Nephron progenitor cell (in vitro differentiated cells): Measurements from ENCODE around the gene NUDT6.

ENCODE experiments used
- DNase-seq: peaks from one replicate; pipeline ENCODE4 v3.0.0; 2021
- H3K27ac Mint-ChIP-seq: 2 replicates; pipeline ENCODE4 v1.8.0; 2021; ENCODE audit warnings: mild to moderate bottlenecking, moderate library complexity, mixed read lengths
- H3K27me3 Mint-ChIP-seq: 2 replicates; pipeline ENCODE4 v1.8.0; 2021; ENCODE audit warnings: mild to moderate bottlenecking, low read depth, mixed read lengths; ENCODE audit not compliant: poor library complexity
- H3K36me3 Mint-ChIP-seq: 2 replicates; pipeline ENCODE4 v1.8.0; 2021; ENCODE audit warnings: low read depth, mixed read lengths
- H3K4me1 Mint-ChIP-seq: 2 replicates; pipeline ENCODE4 v1.8.0; 2021; ENCODE audit warnings: mixed read lengths
- H3K4me3 Mint-ChIP-seq: 2 replicates; pipeline ENCODE4 v1.8.0; 2021; ENCODE audit warnings: mild to moderate bottlenecking, moderate library complexity, mixed read lengths
- H3K9me3 Mint-ChIP-seq: 2 replicates; pipeline ENCODE4 v1.8.0; 2021; ENCODE audit warnings: mild to moderate bottlenecking, moderate library complexity, mixed read lengths
- CTCF ChIP-seq: fragments of 200-600 bp; sonication (generic); IDR thresholded peaks from 2 replicates; pipeline ENCODE4 v1.5.0; 2021; ENCODE audit warnings: antibody characterized with exemption

Gene NUDT6

GRCh38 chr4:122895336-122895995 lies 26.9 kb downstream of the NUDT6 start:
- TF ChIP-seq CTCF: no peak
- DNase-seq: no peak
- H3K9me3 Mint-ChIP-seq: no peaks in the 10 kb centered on the region
- no peaks in the 10 kb centered on the region for H3K27me3 Mint-ChIP-seq
- peaks cover 48% of the 10 kb centered on the region for H3K36me3 Mint-ChIP-seq
- H3K4me1 Mint-ChIP-seq: no peaks in the 10 kb centered on the region
- no peak overlapping the region for H3K27ac Mint-ChIP-seq
- H3K4me3 Mint-ChIP-seq: no peak overlapping the region

DNA sequence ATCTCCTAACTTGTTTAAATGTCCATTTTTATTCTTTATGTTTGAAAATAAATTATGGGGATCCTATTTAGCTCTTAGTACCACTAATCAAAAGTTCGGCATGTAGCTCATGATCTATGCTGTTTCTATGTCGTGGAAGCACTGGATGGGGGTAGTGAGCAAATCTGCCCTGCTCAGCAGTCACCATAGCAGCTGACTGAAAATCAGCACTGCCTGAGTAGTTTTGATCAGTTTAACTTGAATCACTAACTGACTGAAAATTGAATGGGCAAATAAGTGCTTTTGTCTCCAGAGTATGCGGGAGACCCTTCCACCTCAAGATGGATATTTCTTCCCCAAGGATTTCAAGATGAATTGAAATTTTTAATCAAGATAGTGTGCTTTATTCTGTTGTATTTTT lies 27.6 kb downstream of the NUDT6 start:
- TF ChIP-seq CTCF: no peak
- Mint-ChIP-seq H3K27ac (peak overlapping the region; percentile 57), H3K4me3 (no peak overlapping the region), H3K36me3 (peaks cover 41% of the 10 kb centered on the region), H3K4me1 (no peaks in the 10 kb centered on the region), H3K27me3 (no peaks in the 10 kb centered on the region), H3K9me3 (no peaks in the 10 kb centered on the region)
- no peak for DNase-seq

DNA sequence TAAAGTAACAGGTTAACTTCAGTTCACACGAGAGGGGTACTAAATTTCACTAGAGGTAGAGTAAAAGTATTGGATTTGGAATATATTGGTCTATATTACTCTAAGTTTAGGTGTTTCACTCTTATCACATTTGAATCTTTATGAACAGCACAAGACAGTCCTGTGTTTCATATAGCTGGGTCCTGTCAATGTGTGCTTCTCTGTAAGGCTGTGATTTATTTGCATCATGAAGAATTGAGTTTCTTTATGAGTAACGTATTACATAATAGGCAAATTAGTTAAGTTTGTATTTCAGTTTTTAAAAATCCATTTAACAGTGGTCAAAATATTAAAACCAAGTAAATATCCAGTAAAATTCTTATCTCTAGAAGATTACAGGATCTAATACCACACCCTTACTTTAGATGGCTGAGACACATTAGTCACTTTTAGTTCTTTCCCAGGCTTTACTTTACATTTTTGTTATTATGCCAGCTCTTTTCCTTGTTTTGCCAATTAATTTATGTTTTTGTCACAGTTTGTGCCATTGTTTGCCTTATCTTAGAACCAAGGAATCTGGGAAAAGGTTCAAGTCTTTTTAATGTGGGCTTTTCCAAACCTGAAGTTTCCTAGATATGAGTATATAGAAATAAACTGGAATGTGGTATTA lies 32.1 kb downstream of the NUDT6 start:
- TF ChIP-seq CTCF: no peak
- Mint-ChIP-seq H3K36me3 (peaks cover 52% of the 10 kb centered on the region), H3K4me3 (no peak overlapping the region), H3K27ac (no peak overlapping the region), H3K4me1 (no peaks in the 10 kb centered on the region), H3K27me3 (no peaks in the 10 kb centered on the region), H3K9me3 (no peaks in the 10 kb centered on the region)
- no peak for DNase-seq

DNA sequence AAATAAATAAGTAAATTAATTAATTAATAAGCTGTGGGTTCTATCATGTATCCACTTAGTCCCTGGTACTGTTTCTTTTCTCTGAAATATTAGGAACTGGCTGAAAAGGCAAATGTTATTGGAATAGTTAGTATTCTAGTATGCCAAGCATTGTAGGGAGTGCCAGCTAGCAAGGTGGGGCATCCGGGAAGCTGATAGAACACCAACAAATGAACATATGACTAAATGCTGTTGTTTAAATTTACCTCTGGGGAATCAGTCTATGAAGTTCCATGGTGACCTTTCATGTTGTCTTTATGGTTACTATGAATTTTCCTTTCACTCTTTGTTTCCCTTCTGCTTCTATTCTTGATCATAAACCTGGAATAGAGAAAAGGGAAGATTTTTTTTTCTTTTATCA lies 32.7 kb downstream of the NUDT6 start:
- Mint-ChIP-seq H3K27me3 (no peaks in the 10 kb centered on the region), H3K27ac (no peak overlapping the region), H3K4me3 (no peak overlapping the region), H3K36me3 (peaks cover 54% of the 10 kb centered on the region), H3K9me3 (no peaks in the 10 kb centered on the region), H3K4me1 (no peaks in the 10 kb centered on the region)
- no peak for TF ChIP-seq CTCF
- no peak for DNase-seq

DNA sequence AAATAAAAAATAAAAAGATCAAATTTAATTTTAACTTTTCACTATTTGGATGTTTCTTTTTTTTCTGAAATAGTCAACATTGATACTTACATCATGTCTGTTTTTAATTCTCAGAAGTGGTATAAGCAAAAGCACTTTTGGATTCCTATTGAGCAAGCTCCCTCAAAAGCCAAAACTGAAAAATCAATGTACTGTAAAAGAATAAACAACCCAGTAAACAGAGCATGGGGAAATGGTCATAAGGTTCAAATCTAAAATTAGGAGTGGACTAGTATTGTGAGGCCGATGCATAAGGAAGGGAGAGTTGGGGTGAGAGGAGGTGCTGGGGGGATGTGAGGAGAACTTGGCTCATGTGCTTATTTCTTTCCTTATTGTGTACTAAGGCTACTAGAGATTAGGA lies 37.9 kb downstream of the NUDT6 start:
- Mint-ChIP-seq H3K27me3 (no peaks in the 10 kb centered on the region), H3K9me3 (peaks cover 23% of the 10 kb centered on the region), H3K27ac (no peak overlapping the region), H3K4me3 (no peak overlapping the region), H3K36me3 (peaks cover 70% of the 10 kb centered on the region), H3K4me1 (no peaks in the 10 kb centered on the region)
- no peak for TF ChIP-seq CTCF
- DNase-seq: no peak
